WERI-Rb-1 (cell line): ENCODE results near the gene PRRX2.

Source experiments
- DNase-seq: peaks from one replicate; pipeline ENCODE4 v3.0.0-alpha.2; 2020
- H3K27ac ChIP-seq: fragments of 250-450 bp; sonication (Bioruptor Pico); 2 replicates; pipeline ENCODE4 v1.5.1; 2020; ENCODE audit warnings: mild to moderate bottlenecking, moderate library complexity
- H3K27me3 ChIP-seq: fragments of 250-450 bp; sonication (Bioruptor Pico); 2 replicates; pipeline ENCODE4 v1.5.1; 2021; ENCODE audit warnings: mild to moderate bottlenecking, low read depth, moderate library complexity; ENCODE audit not compliant: insufficient read depth, severe bottlenecking
- H3K36me3 ChIP-seq: fragments of 250-450 bp; sonication (Bioruptor Pico); 2 replicates; pipeline ENCODE4 v1.5.1; 2020; ENCODE audit warnings: mild to moderate bottlenecking, moderate library complexity
- H3K4me3 ChIP-seq: 2 replicates; pipeline ENCODE4 v1.5.1; 2011; ENCODE audit warnings: low read depth, mild to moderate bottlenecking, control low read depth, low read length
- H3K9me3 ChIP-seq: fragments of 250-450 bp; sonication (Bioruptor Pico); 2 replicates; pipeline ENCODE4 v1.5.1; 2021; ENCODE audit warnings: mild to moderate bottlenecking, moderate library complexity; ENCODE audit not compliant: severe bottlenecking
- CTCF ChIP-seq: IDR thresholded peaks from 2 replicates; pipeline ENCODE4 v1.5.1; 2011; ENCODE audit warnings: low read depth, mild to moderate bottlenecking, control low read depth, inconsistent platforms, low read length

Gene PRRX2

GRCh38 chr9:129664746-129665388 lies 580 bp upstream of the PRRX2 start:
- no peak overlapping the region for H3K4me3 ChIP-seq
- H3K27ac ChIP-seq = no peak overlapping the region
- H3K9me3 ChIP-seq = peaks cover under 1% of the 10 kb centered on the region
- DNase-seq = no peak
- H3K27me3 ChIP-seq = no peaks in the 10 kb centered on the region
- TF ChIP-seq CTCF = no peak
- H3K36me3 ChIP-seq = no peaks in the 10 kb centered on the region

GRCh38 chr9:129665814-129666520 lies 520 bp downstream of the PRRX2 start:
- H3K4me3 ChIP-seq = no peak overlapping the region
- H3K27me3 ChIP-seq = no peaks in the 10 kb centered on the region
- DNase-seq = no peak
- H3K9me3 ChIP-seq = no peaks in the 10 kb centered on the region
- no peak for TF ChIP-seq CTCF
- no peak overlapping the region for H3K27ac ChIP-seq
- no peaks in the 10 kb centered on the region for H3K36me3 ChIP-seq

- Histone ChIP-seq H3K4me3 (no peak overlapping the region), H3K27ac (no peak overlapping the region)
- no peak for TF ChIP-seq CTCF
Measured at GRCh38 chr9:129666575-129666974, 1.1 kb downstream of the PRRX2 start.

GRCh38 chr9:129667378-129667777 lies 1.9 kb downstream of the PRRX2 start:
- Histone ChIP-seq H3K4me3 (no peak overlapping the region), H3K27me3 (no peaks in the 10 kb centered on the region), H3K27ac (no peak overlapping the region), H3K9me3 (no peaks in the 10 kb centered on the region), H3K36me3 (no peaks in the 10 kb centered on the region)
- TF ChIP-seq CTCF = no peak
- no peak for DNase-seq

More at GRCh38 chr9:129666575-129666974, 1.1 kb downstream of the PRRX2 start:
- Histone ChIP-seq H3K27me3 (no peaks in the 10 kb centered on the region), H3K36me3 (no peaks in the 10 kb centered on the region), H3K9me3 (no peaks in the 10 kb centered on the region)
- DNase-seq = no peak

GRCh38 chr9:129667850-129668249 lies 2.4 kb downstream of the PRRX2 start:
- no peak for TF ChIP-seq CTCF
- H3K27ac ChIP-seq = no peak overlapping the region
- H3K9me3 ChIP-seq = no peaks in the 10 kb centered on the region
- H3K36me3 ChIP-seq = no peaks in the 10 kb centered on the region
- H3K4me3 ChIP-seq = no peak overlapping the region
- DNase-seq = no peak
- no peaks in the 10 kb centered on the region for H3K27me3 ChIP-seq
